Activated naive CD4-positive, alpha-beta T cell treated with anti-CD3 and anti-CD28 coated beads, Interleukin-2, amount 50 U/mL, for 24 hours (primary cell): Measurements from ENCODE around the gene TEC.

Source experiments
- H3K27ac Mint-ChIP-seq: one replicate; pipeline ENCODE4 v1.8.0; 2021; ENCODE audit warnings: mild to moderate bottlenecking, mixed read lengths
- H3K27me3 Mint-ChIP-seq: one replicate; pipeline ENCODE4 v1.8.0; 2021; ENCODE audit warnings: mixed read lengths
- H3K36me3 Mint-ChIP-seq: one replicate; pipeline ENCODE4 v1.8.0; 2021; ENCODE audit warnings: mixed read lengths
- H3K4me1 Mint-ChIP-seq: one replicate; pipeline ENCODE4 v1.8.0; 2021; ENCODE audit warnings: mixed read lengths
- H3K4me3 Mint-ChIP-seq: one replicate; pipeline ENCODE4 v1.8.0; 2021; ENCODE audit warnings: mild to moderate bottlenecking, mixed read lengths
- H3K9me3 Mint-ChIP-seq: one replicate; pipeline ENCODE4 v1.8.0; 2021; ENCODE audit warnings: mixed read lengths

The TEC gene

GRCh38 chr4:48254381-48255071, 15.1 kb downstream of the TEC start:
- Mint-ChIP-seq H3K4me1 (no peaks in the 10 kb centered on the region), H3K9me3 (no peaks in the 10 kb centered on the region), H3K36me3 (peaks cover 3% of the 10 kb centered on the region), H3K4me3 (no peak overlapping the region), H3K27me3 (no peaks in the 10 kb centered on the region), H3K27ac (no peak overlapping the region)

- Mint-ChIP-seq H3K9me3 (no peaks in the 10 kb centered on the region), H3K36me3 (no peaks in the 10 kb centered on the region), H3K4me1 (no peaks in the 10 kb centered on the region), H3K27ac (no peak overlapping the region), H3K27me3 (no peaks in the 10 kb centered on the region), H3K4me3 (no peak overlapping the region)
These were observed 17.3 kb downstream of the TEC start for GRCh38 chr4:48252313-48252712.

- H3K4me1 Mint-ChIP-seq: no peaks in the 10 kb centered on the region
- no peak overlapping the region for H3K27ac Mint-ChIP-seq
- no peaks in the 10 kb centered on the region for H3K36me3 Mint-ChIP-seq
- H3K27me3 Mint-ChIP-seq: no peaks in the 10 kb centered on the region
- no peak overlapping the region for H3K4me3 Mint-ChIP-seq
- H3K9me3 Mint-ChIP-seq: no peaks in the 10 kb centered on the region
These were observed 18.7 kb downstream of the TEC start for GRCh38 chr4:48250980-48251379.

- Mint-ChIP-seq H3K4me3 (no peak overlapping the region), H3K4me1 (no peaks in the 10 kb centered on the region), H3K36me3 (no peaks in the 10 kb centered on the region), H3K9me3 (no peaks in the 10 kb centered on the region), H3K27ac (no peak overlapping the region), H3K27me3 (no peaks in the 10 kb centered on the region)
These were observed 19.3 kb downstream of the TEC start for GRCh38 chr4:48250343-48250742.

- H3K4me3 Mint-ChIP-seq: no peak overlapping the region
- H3K27ac Mint-ChIP-seq: no peak overlapping the region
- no peaks in the 10 kb centered on the region for H3K27me3 Mint-ChIP-seq
These were observed 20.3 kb downstream of the TEC start for GRCh38 chr4:48249378-48249777.

GRCh38 chr4:48248559-48248953, 21.1 kb downstream of the TEC start:
- Mint-ChIP-seq H3K9me3 (no peaks in the 10 kb centered on the region), H3K4me1 (no peaks in the 10 kb centered on the region), H3K27ac (no peak overlapping the region), H3K4me3 (no peak overlapping the region), H3K27me3 (no peaks in the 10 kb centered on the region), H3K36me3 (peaks cover 1% of the 10 kb centered on the region)

More at GRCh38 chr4:48249378-48249777, 20.3 kb downstream of the TEC start:
- H3K9me3 Mint-ChIP-seq: no peaks in the 10 kb centered on the region
- H3K4me1 Mint-ChIP-seq: no peaks in the 10 kb centered on the region
- no peaks in the 10 kb centered on the region for H3K36me3 Mint-ChIP-seq

GRCh38 chr4:48247878-48248558, 21.6 kb downstream of the TEC start:
- peaks cover 1% of the 10 kb centered on the region for H3K36me3 Mint-ChIP-seq

GRCh38 chr4:48247142-48247877, 22.3 kb downstream of the TEC start:
- H3K4me1 Mint-ChIP-seq: no peaks in the 10 kb centered on the region
- H3K4me3 Mint-ChIP-seq: no peak overlapping the region
- H3K36me3 Mint-ChIP-seq: peaks cover 1% of the 10 kb centered on the region
- no peaks in the 10 kb centered on the region for H3K9me3 Mint-ChIP-seq
- no peaks in the 10 kb centered on the region for H3K27me3 Mint-ChIP-seq
- H3K27ac Mint-ChIP-seq: no peak overlapping the region

More at GRCh38 chr4:48247878-48248558, 21.6 kb downstream of the TEC start:
- Mint-ChIP-seq H3K4me1 (no peaks in the 10 kb centered on the region), H3K27me3 (no peaks in the 10 kb centered on the region), H3K4me3 (no peak overlapping the region), H3K27ac (no peak overlapping the region), H3K9me3 (no peaks in the 10 kb centered on the region)

- H3K4me1 Mint-ChIP-seq: no peaks in the 10 kb centered on the region
- H3K4me3 Mint-ChIP-seq: no peak overlapping the region
- H3K36me3 Mint-ChIP-seq: peaks cover 1% of the 10 kb centered on the region
- no peak overlapping the region for H3K27ac Mint-ChIP-seq
- H3K27me3 Mint-ChIP-seq: no peaks in the 10 kb centered on the region
- no peaks in the 10 kb centered on the region for H3K9me3 Mint-ChIP-seq
These were observed 25.0 kb downstream of the TEC start for GRCh38 chr4:48244665-48245064.

GRCh38 chr4:48243887-48244286, 25.8 kb downstream of the TEC start:
- no peaks in the 10 kb centered on the region for H3K4me1 Mint-ChIP-seq

GRCh38 chr4:48243429-48243828, 26.2 kb downstream of the TEC start:
- no peaks in the 10 kb centered on the region for H3K4me1 Mint-ChIP-seq
- H3K9me3 Mint-ChIP-seq: no peaks in the 10 kb centered on the region
- no peak overlapping the region for H3K27ac Mint-ChIP-seq
- H3K27me3 Mint-ChIP-seq: no peaks in the 10 kb centered on the region
- peaks cover 1% of the 10 kb centered on the region for H3K36me3 Mint-ChIP-seq
- no peak overlapping the region for H3K4me3 Mint-ChIP-seq

More at GRCh38 chr4:48243887-48244286, 25.8 kb downstream of the TEC start:
- H3K4me3 Mint-ChIP-seq: no peak overlapping the region
- H3K36me3 Mint-ChIP-seq: peaks cover 1% of the 10 kb centered on the region
- no peak overlapping the region for H3K27ac Mint-ChIP-seq
- no peaks in the 10 kb centered on the region for H3K27me3 Mint-ChIP-seq
- H3K9me3 Mint-ChIP-seq: no peaks in the 10 kb centered on the region

- H3K27me3 Mint-ChIP-seq: no peaks in the 10 kb centered on the region
- H3K36me3 Mint-ChIP-seq: peaks cover 1% of the 10 kb centered on the region
- H3K9me3 Mint-ChIP-seq: no peaks in the 10 kb centered on the region
- no peak overlapping the region for H3K27ac Mint-ChIP-seq
- H3K4me3 Mint-ChIP-seq: no peak overlapping the region
- no peaks in the 10 kb centered on the region for H3K4me1 Mint-ChIP-seq
These were observed 27.0 kb downstream of the TEC start for GRCh38 chr4:48242511-48243195.

- Mint-ChIP-seq H3K9me3 (no peaks in the 10 kb centered on the region), H3K4me1 (no peaks in the 10 kb centered on the region), H3K4me3 (no peak overlapping the region)
These were observed 27.9 kb downstream of the TEC start for GRCh38 chr4:48241731-48242130.

GRCh38 chr4:48237996-48238645, 31.5 kb downstream of the TEC start:
- no peaks in the 10 kb centered on the region for H3K27me3 Mint-ChIP-seq

More at GRCh38 chr4:48241731-48242130, 27.9 kb downstream of the TEC start:
- Mint-ChIP-seq H3K27ac (no peak overlapping the region), H3K27me3 (no peaks in the 10 kb centered on the region), H3K36me3 (peaks cover 1% of the 10 kb centered on the region)

GRCh38 chr4:48235050-48235449, 34.6 kb downstream of the TEC start:
- H3K9me3 Mint-ChIP-seq: no peaks in the 10 kb centered on the region
- H3K4me3 Mint-ChIP-seq: no peak overlapping the region
- no peaks in the 10 kb centered on the region for H3K27me3 Mint-ChIP-seq
- peaks cover 6% of the 10 kb centered on the region for H3K36me3 Mint-ChIP-seq
- H3K27ac Mint-ChIP-seq: no peak overlapping the region
- peaks cover 11% of the 10 kb centered on the region for H3K4me1 Mint-ChIP-seq

More at GRCh38 chr4:48237996-48238645, 31.5 kb downstream of the TEC start:
- Mint-ChIP-seq H3K4me3 (no peak overlapping the region), H3K36me3 (peaks cover 2% of the 10 kb centered on the region), H3K4me1 (peaks cover 11% of the 10 kb centered on the region), H3K27ac (no peak overlapping the region), H3K9me3 (no peaks in the 10 kb centered on the region)
